MM.1S (cell line): ENCODE results near the gene CRYM.
"Not testable (repeated sequence)": the region's sequence is repeated elsewhere in the genome, so short reads cannot be mapped to it uniquely, and the experiment has no call there.

Experiments
- CTCF ChIP-seq: fragments of 300-600 bp; sonication (generic); IDR thresholded peaks from 2 replicates; pipeline ENCODE4 v1.5.1; 2016; ENCODE audit warnings: antibody characterized with exemption, low read length, mixed read lengths
- EZH2phosphoT487 ChIP-seq: fragments of 300-600 bp; sonication (generic); IDR thresholded peaks from 2 replicates; pipeline ENCODE4 v1.6.1; 2018; ENCODE audit warnings: antibody characterized with exemption, low read length

GRCh38 chr16:21248179-21248578 is 29.9 kb downstream of the CRYM start:
- TF ChIP-seq EZH2phosphoT487, CTCF: not testable (repeated sequence)
